ENCODE measurements around the gene DLX6. TPM values are rescaled to one million over a fixed set of nuclear protein-coding genes. Genes with fewer than 3 reads are reported as not detected.

DLX6 gene
- total RNA-seq, 1 donor from 2014 or later = 0.38 TPM

DNA sequence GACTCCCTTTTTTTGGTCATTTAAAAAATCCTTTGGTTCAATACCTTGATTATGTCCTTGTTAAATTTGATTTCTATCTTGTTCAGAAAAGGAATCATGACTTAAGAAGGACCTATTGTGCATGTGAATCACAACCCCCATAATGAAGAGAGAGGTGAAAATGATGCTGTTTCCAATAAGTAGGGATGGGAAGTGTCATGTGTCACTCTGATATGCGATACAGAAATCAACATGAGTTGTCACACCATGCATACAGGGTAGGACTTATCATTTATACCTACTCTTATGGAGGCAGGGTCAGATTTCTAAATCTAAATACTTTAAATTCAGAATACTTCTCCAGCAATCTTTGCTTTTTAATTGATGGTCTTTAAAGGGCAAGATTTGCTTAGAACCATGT lies 19.4 kb upstream of the DLX6 start:
- Mint-ChIP-seq H3K4me3 (ENCODE audit: low read depth) (no peak overlapping the region), H3K27ac (no peak overlapping the region), H3K36me3 (ENCODE audit: insufficient read depth) (no peaks in the 10 kb centered on the region), H3K9me3 (ENCODE audit: low read depth) (no peaks in the 10 kb centered on the region), H3K4me1 (ENCODE audit: low read depth) (no peaks in the 10 kb centered on the region), H3K27me3 (peaks cover 74% of the 10 kb centered on the region)
- TF ChIP-seq, protein P1, sequence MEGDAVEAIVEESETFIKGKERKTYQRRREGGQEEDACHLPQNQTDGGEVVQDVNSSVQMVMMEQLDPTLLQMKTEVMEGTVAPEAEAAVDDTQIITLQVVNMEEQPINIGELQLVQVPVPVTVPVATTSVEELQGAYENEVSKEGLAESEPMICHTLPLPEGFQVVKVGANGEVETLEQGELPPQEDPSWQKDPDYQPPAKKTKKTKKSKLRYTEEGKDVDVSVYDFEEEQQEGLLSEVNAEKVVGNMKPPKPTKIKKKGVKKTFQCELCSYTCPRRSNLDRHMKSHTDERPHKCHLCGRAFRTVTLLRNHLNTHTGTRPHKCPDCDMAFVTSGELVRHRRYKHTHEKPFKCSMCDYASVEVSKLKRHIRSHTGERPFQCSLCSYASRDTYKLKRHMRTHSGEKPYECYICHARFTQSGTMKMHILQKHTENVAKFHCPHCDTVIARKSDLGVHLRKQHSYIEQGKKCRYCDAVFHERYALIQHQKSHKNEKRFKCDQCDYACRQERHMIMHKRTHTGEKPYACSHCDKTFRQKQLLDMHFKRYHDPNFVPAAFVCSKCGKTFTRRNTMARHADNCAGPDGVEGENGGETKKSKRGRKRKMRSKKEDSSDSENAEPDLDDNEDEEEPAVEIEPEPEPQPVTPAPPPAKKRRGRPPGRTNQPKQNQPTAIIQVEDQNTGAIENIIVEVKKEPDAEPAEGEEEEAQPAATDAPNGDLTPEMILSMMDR (IDR thresholded peaks at IDR 0.05; ENCODE audit: unreplicated experiment) = no peak
- DNase-seq (ENCODE audit: low spot score, unreplicated experiment) = no peak

DNA sequence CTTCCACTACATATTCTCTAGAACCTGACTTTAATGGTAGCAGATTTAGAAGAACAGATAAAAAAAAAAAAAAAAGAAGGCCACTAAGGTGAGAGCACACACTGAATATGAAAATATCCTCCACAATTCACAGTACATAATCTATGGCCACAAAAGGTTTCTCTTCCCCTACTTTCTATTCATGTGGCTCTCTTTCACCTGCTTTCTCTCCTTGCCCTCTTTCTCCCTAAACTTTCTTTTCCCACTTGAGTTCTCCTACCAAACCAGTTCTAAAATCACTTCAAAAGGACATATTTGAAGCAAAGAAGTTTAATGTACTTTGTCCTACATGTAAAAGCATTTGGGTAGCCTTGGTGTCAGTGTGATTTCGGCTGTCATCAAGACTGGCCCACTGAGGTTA lies 18.5 kb upstream of the DLX6 start:
- Mint-ChIP-seq H3K4me3 (ENCODE audit: low read depth) (no peak overlapping the region), H3K36me3 (ENCODE audit: insufficient read depth) (no peaks in the 10 kb centered on the region), H3K27me3 (peaks cover 80% of the 10 kb centered on the region), H3K27ac (no peak overlapping the region), H3K9me3 (ENCODE audit: low read depth) (no peaks in the 10 kb centered on the region), H3K4me1 (ENCODE audit: low read depth) (no peaks in the 10 kb centered on the region)
- no peak for DNase-seq (ENCODE audit: low spot score, unreplicated experiment)
- TF ChIP-seq, protein P1 (IDR thresholded peaks at IDR 0.05; ENCODE audit: unreplicated experiment) = no peak

DNA sequence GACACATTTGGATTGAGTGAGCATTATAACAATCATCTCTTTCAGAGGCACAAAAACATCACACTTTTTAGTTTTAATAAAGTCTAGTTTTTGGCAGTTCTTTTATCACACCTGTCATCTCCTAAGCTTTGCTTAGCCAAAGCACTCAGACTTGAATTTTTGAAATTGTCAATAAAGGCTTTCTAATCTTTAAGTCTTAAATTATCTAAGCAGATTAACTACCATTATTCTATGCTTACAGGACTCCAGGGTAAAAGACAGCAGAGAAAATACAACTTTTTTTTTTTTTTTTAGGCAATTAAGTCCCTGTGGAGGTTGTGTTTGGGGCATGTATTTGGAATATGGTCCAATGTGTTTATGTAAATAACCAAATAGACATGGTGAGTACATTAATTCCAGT lies 17.6 kb upstream of the DLX6 start:
- no peak overlapping the region for H3K4me3 Mint-ChIP-seq (ENCODE audit: low read depth)
- no peaks in the 10 kb centered on the region for H3K4me1 Mint-ChIP-seq (ENCODE audit: low read depth)

DNA sequence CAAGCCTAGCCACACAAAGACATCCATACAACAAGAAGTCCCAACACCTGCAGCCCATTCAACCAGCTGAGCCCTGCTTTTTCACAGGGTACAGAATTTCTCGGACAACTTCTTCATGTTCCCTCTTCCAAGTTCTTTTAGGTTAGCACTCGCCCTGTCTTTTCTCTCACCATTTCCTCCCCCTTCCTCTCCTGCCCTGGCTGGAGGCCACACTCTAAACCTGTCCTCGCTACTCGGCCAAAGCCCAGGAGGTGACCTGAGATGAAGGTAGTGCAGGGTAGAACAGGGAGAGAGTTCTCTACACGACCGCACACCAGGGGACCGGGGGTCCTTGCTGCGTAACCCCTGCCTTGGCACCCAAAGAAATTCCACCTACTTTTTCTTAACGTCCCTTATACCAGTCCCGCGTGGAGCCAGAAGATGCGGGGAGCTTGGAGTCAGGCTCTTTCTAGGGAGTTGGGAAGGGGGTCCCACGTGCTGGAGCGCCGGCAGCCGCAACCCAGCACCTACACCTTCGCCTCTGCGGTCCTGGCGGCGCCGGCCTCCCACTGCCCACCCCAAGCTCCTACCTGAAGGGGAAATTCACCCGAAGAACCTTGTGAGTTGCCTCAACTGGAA lies 16.0 kb upstream of the DLX6 start:
- no peaks in the 10 kb centered on the region for H3K4me1 Mint-ChIP-seq (ENCODE audit: low read depth)
- TF ChIP-seq, protein P1 (IDR thresholded peaks at IDR 0.05; ENCODE audit: unreplicated experiment) = no peak
- no peak overlapping the region for H3K27ac Mint-ChIP-seq
- H3K36me3 Mint-ChIP-seq (ENCODE audit: insufficient read depth) = peaks cover 2% of the 10 kb centered on the region
- H3K4me3 Mint-ChIP-seq (ENCODE audit: low read depth) = no peak overlapping the region
- H3K27me3 Mint-ChIP-seq = peaks cover 95% of the 10 kb centered on the region
- DNase-seq (ENCODE audit: low spot score, unreplicated experiment) = no peak
- no peaks in the 10 kb centered on the region for H3K9me3 Mint-ChIP-seq (ENCODE audit: low read depth)

More for the DNA sequence above, 17.6 kb upstream of the DLX6 start:
- H3K9me3 Mint-ChIP-seq (ENCODE audit: low read depth) = no peaks in the 10 kb centered on the region
- H3K27ac Mint-ChIP-seq = no peak overlapping the region
- peaks cover under 1% of the 10 kb centered on the region for H3K36me3 Mint-ChIP-seq (ENCODE audit: insufficient read depth)
- TF ChIP-seq, protein P1 (IDR thresholded peaks at IDR 0.05; ENCODE audit: unreplicated experiment) = no peak
- peaks cover 85% of the 10 kb centered on the region for H3K27me3 Mint-ChIP-seq
- DNase-seq (ENCODE audit: low spot score, unreplicated experiment) = no peak

DNA sequence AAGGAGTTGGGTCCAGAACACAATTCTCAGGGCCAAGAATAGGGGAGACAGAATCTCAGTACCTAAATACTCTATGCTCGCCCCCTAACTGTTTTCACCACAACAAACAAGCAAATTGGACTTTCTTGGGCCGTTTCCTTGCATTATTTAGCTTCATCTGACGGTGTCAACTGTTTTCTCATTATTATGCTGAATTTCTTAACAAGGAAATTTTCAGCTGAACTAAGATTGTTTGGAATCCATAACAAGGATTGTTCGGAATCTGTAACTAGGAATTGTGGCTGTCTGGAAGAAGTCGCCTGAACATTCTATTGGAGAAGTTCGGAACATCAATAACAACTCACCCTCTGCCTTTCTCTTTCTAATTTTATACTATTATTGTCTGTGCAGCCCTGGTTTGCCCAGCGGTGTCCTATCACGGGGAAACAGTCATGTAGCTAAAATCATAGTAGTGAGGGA lies 15.5 kb upstream of the DLX6 start:
- H3K36me3 Mint-ChIP-seq (ENCODE audit: insufficient read depth) = peaks cover 2% of the 10 kb centered on the region
- H3K9me3 Mint-ChIP-seq (ENCODE audit: low read depth) = no peaks in the 10 kb centered on the region
- no peak overlapping the region for H3K27ac Mint-ChIP-seq
- TF ChIP-seq, protein P1 (IDR thresholded peaks at IDR 0.05; ENCODE audit: unreplicated experiment) = no peak
- H3K4me3 Mint-ChIP-seq (ENCODE audit: low read depth) = no peak overlapping the region
- DNase-seq (ENCODE audit: low spot score, unreplicated experiment) = no peak
- H3K27me3 Mint-ChIP-seq = peaks cover 97% of the 10 kb centered on the region
- no peaks in the 10 kb centered on the region for H3K4me1 Mint-ChIP-seq (ENCODE audit: low read depth)

All from progenitor cell of endocrine pancreas (in vitro differentiated cells).